ENCODE measurements around the gene GNAS-AS1.

Gene GNAS-AS1

DNA sequence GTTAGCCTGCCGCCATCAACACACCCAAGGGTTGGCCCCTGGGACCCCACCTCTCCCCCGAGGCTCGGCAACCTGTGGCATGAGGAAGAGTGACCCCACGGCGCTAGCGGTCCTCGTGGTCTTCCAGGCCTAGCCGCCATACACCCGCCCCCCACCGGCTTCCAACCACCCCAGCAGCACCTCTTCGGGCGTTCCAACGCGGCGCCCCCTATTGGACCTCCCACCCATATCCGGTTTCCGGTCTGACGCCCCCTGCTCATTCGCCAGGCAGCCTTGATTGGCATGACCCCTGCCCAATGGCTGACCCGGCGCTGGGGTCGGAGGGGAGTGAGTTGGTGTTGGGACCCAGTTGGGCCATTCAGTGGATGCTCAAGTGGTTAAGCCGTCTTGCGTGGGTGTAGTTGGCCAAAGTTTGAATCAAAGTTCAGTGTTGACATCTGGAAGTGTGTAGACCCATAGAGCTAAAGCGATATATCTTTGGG, at the start of gene GNAS-AS1:
Gene GNAS-AS1, minus strand, starts transcription at position 210 of the 482 bp plus-strand sequence.
- peak; percentile 90 for DNase-seq

DNA sequence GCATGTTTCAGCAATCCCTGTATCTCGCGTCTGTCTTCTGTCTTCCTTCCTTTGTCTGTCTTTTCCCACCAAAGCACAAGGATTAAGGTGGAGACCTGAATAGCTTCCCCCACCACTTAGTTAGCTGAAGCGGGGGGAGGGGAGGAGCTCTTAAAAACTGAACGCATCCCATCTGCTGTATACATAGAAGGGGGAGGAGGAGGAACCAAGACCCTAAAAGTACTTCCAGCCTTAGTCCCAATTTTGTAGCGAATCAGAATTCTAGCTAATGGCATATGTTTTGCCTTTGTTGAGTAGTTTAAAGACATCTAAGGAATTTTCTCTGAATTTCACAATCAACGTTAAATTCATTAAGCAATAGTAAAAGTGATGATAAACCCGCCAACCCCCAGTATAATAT, 49.7 kb upstream of the GNAS-AS1 start:
- DNase-seq: no peak

DNA sequence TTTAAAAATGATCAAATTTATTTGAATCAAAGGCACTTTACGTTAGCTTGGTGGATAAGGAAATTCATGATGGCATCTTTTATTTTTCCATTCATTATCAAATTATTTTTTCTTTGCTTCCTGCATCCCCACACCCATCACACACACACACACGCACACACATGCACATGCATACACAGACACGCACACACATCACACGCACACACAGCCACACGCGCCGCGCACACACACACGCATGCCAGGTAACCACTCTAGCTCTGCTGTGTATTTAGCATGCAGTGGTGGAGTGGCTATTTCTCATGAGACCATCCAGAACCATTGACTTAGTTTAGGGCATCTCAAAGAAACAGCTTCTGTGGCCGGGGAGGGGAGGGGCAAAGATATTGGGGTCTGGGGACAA, 48.8 kb upstream of the GNAS-AS1 start:
- DNase-seq: no peak

DNA sequence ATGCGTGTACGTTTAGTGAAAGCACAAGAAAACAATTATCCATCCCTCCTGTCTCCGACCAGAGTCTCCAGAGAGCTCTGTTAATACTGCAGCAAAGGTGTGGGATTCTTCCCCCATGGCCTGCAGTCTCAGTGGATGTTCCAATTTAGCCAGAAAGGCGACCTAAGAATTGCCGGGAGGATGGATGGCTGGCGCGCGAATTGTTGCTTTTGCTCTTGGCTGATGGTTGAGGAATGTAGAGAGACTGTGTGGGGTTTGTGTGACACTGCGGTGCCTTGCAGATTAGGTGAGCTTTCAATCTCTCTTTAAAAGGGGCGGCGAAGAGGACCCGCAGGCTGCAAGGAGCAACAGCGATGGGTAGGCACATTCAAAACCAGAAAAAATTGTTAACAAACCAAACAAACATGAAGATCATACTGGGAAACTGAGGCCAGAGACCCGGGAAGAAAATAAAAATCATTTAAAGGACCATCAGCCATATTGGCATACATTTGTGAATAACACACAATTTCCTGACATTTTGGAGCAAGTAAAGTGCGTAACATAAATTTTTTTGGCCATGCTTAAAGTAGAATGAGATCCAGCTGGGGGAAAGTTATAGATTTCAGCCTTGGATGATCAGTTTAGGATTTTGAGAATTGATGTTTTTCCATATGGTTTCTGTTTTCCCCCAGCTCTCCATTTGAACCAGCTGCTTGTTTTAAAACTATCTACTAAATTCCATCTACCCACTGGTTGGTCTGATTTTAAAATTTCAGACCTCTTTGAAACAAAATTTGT, 48.1 kb upstream of the GNAS-AS1 start:
- DNase-seq: no peak

DNA sequence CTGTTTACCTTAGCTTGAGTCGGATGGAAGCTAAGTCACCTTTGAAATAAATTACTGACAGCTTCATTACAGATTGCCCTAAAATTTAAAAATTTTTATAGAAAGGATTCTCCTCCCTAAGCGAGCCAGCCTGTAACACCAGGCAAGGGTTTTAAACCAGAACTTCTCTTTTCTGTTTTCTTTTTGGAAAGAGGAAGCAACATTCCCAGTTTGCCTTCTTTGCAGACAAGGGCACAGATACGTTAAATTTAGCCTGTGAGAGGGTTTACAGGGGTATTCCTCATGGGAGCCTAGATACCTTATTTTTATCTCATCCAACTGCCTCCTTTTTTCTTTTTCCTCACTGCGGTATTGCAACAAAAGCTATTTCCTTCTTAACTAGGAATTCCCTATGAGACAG, 46.8 kb upstream of the GNAS-AS1 start:
- DNase-seq: no peak

DNA sequence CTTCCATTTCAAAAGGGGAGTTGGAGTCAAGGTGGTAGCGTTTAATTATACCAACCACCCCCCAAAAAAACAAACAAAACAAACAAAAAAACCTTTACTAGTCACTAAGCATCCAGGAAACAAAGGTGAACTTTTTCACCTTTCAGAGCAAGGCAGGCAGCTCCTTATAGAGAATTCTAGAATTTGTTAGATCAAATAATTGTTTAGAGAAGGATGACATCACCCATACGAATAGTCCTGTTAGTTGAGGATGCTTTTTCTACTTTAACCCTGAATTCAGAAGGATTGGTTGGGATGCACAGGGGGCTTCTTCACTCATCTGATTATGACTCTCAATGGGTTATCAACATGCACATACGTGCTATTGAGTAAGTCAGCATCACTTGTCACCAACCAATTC, 46.1 kb upstream of the GNAS-AS1 start:
- no peak for DNase-seq

DNA sequence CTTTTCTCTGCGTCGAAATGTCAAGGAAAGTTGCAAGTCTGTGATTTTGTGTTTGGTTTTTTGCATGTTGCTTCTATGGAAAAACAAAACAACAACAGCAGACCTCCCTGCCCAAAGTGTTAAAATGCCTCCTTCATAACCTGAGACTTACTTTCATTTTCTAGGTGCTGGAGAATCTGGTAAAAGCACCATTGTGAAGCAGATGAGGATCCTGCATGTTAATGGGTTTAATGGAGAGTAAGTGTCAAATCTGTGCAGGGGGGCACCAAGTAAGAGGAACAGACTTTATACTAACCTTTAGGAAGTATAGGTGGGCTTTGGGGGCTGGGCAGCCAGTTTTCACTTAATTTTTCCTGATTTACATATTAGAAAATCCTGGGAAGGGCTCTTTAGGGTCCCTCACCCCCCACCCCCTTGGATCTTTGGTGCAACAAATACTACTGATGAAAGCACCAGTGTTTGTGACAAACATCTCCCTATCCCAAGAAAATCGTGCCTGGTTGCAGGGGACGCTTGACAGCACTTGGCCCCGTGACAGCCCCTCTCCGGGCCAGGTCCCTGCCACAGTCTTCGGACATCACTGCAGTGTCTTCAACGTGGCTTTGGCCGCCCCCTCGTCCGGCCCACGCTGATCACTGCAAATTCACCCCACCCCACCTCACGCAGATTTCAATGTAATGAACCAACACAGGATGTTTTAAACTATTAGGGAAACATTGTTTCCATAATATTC, 44.9 kb upstream of the GNAS-AS1 start:
- no peak for DNase-seq

DNA sequence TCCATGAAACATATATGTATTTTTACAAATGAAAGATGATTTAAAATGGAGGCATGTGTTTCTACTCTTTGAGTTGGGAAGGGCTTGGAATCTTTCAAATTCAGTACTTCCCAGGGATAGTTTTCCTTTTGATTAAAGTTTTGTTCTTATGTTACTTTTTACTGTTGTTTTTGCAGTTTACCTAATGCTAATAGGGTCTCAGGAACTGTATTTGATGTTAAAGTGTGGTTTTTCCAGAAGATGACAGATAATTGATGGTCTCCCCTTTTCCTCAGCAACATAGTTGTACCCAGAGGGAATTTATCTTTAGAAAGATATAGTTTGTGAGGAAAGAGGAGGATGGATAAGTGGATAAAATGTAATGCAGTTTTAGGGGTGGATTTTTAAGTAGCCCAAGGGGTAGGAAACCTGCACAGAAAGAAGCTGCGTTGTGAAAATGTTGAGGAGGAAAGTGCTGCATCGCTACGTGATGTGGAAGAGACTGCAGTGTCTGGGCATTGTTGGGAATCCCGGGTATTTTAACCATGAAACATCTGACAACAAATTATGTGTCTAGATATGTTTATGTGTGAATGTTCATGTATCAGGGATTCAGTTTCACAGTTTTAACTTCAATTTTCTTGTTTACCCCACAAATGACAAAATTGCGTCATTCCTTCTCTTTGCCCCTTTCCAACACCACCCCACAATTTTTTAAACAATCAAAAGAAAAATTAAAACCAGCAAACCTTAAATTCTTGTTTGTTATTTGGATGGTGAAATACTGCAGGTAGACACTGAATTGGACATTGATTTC, 44.1 kb upstream of the GNAS-AS1 start:
- no peak for DNase-seq

DNA sequence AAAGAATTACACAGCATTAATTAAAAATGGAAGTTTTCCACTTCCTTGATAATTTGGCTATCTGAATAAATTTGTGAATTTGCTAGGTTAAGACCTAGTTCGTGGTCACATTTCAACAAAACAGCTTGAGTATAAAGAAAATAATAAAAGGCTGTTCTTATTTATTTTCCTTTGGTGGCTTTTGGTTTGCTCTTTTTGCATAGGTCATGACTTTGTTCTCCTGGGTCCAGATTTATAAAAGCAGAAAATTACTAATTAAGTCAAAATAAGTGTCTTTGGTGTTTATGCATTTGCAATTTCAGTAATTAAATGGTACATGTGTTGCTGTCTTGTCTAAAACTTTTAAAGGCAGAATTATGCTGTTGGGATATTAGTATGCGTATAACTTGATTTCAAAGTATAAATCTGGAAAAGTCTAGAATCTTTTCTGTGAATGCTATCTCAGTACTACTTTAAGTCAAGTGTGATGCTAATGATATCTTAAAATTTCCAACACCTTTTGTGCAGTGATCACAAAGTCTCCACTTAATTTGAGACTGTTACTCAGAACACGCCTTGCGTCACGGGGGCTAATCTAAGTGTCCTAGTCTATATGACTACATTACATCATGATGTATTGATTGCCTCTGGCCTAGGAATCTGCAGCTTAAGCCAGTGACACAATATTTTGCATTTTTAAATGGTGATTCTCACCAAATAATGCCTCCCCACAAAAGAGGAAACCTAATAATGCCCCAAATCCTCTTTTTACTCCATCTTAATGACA, 42.8 kb upstream of the GNAS-AS1 start:
- DNase-seq: peak; percentile 75

DNA sequence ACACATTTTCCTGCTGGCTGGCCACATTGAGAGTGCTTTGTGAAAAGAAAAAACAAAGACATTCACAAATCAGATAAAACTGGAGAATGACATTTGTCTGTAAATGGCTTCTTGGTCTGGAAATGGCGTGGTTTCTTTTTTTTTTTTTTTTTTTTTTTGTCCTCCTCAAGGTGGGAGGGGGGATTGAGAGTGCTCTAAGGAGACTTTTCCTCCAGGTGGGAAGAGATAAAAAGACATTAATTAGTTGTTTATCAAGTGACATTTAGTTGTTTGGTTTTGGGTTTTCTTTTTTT, 42.2 kb upstream of the GNAS-AS1 start:
- DNase-seq: no peak

DNA sequence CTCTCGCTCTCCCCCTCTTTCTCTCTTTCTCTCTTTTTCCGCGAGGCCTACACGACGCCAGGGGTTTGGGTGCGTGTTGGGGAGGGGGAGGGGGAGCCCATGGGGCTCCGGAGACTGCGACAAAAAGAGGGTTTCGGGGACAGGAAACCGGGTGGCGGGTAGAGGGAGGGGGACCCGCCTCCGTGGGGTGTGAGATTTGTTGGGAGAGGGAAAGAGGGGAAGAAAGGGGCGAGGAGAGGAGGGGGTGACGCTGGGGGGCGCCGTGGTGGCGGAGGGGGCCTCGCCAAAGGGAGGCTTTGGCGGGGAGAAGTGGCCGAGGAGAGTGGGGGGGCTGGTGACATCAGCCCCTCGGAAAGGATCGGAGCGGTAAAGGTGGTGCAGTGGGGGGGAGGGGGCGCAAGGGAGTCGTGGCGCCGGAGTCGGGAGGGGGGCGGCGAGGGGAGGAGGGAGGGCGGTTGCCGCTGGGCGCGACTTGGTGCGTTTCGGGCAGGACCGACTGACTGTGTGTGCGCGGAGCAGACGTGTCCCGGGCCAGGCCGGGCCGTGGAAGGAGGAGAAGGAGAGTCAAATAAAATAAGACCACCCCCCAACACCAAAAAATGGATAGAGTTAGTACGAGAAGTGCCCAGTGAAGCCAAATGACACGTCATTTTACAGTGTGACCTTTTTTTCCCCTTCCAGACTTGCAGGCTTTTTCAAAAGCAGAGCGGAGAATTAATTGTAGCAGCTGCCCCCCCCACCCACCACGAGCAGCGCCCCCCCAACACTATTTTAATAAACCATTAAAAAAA, 41.6 kb upstream of the GNAS-AS1 start:
- DNase-seq: peak; percentile 89

DNA sequence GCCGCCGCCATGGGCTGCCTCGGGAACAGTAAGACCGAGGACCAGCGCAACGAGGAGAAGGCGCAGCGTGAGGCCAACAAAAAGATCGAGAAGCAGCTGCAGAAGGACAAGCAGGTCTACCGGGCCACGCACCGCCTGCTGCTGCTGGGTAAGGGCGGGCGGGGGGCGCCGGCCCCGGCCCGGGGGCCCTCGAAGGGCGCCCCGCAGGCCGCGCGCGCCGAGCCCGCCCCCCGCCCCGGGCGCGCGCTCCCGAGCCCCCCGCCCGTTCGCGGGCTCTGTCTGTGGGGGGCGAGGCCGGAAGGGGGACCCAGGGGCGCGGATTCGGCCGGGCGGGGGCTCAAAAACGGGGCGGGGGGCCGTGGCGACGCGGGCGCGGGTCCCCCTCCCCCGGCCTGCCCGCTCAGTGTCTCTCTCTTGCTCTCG, 41.0 kb upstream of the GNAS-AS1 start:
- DNase-seq: no peak

DNA sequence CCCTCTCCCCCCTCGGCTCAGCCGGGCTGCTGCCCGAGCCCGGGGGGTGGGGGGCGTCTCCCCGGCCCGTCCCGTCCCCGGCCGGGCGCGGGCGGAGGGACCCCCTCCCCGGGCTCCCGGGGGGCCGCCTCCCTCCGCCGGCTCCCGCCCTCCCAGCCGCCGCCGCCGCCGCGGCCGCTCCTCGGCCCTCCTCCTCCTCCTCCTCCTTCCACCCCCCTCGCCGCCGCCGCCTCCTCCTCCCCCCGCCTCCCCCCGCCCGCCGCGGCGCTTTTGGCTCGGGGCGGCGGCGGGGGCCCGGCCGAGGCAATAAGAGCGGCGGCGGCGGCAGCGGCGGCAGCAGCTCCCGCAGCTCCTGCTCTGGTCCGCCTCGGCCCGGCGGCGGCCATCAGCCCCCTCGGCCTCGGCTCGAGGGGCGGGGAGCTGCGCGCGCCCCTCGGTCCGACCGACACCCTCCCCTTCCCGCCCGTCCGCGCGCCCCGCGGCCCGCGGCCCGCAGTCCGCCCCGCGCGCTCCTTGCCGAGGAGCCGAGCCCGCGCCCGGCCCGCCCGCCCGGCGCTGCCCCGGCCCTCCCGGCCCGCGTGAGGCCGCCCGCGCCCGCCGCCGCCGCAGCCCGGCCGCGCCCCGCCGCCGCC, 40.5 kb upstream of the GNAS-AS1 start:
- DNase-seq: peak; percentile 91

DNA sequence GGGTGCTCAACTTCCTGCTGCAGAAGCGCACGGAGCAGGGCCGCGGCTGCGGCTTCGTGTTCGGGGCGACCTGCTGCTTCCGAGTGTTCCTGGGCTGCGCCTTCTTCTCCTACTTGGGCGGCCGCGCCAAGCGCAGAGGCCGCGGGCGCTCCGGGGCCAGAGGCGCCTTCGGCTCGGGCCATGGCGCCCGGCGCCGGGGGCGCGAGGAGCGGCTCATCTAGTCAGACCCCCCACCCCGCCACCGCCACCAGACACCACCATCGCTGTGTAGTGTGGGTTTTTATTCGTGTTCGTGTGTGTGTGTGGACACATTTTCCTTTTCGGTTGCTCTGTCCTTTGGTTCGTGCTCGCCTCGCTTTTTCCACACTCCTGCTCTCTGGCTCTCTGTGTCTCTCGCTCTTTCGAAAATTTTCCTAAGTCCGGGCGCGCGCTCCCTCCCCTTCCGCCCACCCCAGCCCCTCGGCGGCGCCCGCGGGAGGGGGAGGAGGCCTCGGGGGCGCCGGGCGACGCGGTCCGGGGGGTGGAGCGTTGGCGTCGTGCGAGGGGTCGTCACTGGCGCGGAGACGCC, 39.9 kb upstream of the GNAS-AS1 start:
- peak; percentile 87 for DNase-seq

DNA sequence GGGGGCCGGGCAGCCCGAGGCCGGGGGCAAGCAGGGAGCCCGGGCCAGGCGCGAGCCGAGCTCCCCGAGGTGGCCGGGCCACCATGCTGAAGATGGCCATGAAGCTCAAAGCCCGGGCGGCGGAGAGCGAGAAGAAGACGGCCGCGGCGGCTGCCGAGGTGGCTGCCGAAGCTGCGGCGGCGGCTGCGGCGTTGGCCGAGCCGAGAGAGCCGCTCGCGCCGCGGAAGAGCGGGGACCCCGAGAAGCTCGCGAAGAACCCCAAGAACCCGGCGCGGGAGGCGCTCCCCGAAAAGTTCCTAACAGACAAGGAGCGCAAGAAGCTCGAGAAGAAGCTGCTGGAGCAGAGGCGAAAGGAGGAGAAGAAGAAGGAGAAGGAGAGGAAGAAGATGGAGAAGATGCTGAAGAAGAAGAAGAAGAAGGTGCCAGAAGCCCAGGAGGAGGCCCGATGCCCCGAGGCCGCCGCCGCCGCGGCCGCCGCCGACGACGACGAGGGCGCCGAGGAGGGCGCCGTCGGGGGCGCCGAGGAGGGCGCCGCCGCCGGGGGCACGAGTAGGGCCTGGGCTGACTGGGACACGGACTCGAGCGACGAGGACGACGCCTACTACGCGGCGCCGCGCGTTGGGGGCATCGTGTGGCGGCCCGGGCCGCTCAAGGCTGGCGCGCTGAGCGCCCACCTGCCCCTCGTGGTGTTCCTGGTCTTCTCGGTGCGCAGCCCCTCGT, 39.3 kb upstream of the GNAS-AS1 start:
- peak; percentile 83 for DNase-seq

DNA sequence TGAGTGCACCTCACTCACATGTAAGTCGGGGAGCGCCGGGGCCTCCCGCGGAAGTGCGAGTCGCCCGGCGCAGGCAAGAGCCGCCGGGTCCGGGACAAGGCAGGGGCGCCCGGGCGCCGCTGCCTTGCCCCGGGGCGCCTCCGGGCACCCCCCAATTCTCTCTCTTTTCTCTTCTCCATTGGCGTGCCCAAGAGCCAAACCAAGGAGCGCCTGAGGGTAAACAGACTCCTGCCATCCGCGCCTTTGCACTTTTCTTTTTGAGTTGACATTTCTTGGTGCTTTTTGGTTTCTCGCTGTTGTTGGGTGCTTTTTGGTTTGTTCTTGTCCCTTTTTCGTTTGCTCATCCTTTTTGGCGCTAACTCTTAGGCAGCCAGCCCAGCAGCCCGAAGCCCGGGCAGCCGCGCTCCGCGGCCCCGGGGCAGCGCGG, 38.6 kb upstream of the GNAS-AS1 start:
- DNase-seq: no peak

DNA sequence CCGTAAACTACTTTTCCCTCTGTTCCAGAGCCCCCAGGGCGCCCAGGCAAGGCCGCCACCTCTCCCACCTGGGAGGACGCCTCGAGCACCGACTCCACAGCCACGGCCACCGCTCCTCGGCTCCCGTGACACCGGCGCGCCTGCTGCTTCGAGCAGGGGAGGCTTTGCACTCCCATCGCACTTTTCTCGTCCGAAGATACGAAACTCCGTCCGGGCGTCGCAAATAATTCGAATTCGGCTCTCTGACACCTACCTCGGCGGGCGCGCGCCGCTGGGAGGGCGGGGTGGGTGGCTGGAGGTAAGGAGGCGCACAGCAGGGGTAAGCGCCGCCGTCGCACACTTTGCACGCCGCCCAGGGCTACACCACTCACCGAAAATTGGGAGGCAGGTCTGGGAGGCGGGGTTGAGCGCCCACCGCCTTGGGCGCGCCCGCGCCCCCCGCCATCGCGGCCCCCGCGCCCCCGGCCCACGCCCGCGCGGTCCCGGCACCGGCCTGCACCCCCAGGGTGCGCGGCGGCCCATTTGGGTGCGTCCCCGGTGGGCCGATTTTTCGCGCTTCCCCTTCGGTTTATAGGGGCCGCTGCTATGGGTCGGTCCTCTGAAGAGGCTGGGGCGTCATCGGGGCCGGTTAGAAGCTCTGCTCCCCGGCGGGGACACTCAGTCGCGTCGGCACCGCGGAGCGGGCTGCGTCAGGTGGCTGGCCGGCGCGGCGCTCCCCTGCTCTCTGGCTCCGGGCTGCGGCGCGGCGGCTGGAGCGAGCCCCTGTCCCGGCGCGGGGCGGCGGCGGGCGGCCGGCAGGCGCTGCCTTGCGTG, 38.0 kb upstream of the GNAS-AS1 start:
- peak; percentile 94 for DNase-seq

DNA sequence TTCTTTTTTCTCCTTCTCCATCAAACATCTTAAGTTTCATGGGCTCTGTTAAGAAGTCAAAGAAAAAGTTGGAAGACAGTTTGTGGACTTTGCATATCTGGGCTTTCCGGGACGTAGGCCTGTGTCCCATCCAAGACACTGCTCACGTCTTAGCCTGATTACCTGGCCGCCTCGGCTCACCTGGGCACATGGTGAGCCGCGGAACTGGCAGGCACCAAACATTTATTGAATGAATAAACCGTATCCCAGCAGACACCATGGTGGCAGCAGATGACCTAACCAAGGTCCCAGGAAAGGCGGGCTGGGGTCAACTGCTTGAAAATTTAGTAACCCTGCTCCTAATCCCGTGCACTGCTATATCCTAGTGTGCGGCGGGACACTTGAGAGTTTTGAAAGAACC, 37.4 kb upstream of the GNAS-AS1 start:
- DNase-seq: no peak

DNA sequence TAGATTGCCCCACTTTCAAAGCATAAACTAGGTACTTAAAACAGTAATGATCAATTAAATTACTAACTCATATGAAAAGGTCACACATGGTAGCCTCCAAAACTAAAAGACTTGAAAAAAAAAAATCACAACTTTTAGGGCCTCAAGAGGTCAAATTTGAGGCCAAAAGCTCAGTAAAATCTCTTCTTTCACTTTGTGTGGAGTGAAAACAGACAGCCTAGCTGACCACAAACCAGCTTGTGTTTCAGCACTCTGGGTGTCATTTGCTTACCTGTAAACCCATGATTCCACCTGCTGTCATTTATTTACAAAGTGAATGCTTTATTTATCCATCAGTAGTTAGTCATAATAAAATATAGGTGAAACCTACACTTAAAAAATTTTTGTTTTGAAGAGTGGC, 35.8 kb upstream of the GNAS-AS1 start:
- no peak for DNase-seq

DNA sequence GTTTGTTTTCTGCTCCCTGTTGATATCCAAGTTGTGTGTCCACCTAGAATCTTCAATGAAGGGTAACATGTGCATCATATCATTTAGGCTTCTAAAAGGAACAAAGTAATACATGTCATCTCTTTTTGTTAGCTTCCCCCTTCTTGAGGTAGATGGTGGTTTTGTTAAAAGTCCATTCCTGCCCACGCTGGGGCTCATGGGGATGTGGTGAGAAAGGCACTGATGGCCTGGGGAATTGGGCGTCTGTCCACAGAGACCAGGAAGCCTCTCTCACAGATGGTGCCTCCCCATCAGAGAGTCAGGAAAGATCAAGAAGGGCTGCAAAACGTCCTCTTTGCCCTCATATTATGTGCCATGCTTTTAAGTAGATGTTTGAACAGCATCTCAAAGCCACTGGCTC, 34.3 kb upstream of the GNAS-AS1 start:
- no peak for DNase-seq

Measured in activated effector memory CD4-positive, alpha-beta T cell treated with anti-CD3 and anti-CD28 coated beads, Interleukin-2, amount 50 U/mL, for 16 hours (primary cell).